ENCODE measurements around the gene RAD51D. TPM values are rescaled to one million over a fixed set of nuclear protein-coding genes. Genes with fewer than 3 reads are reported as not detected.
"Not testable (repeated sequence)": the region's sequence is repeated elsewhere in the genome, so short reads cannot be mapped to it uniquely, and the experiment has no call there.

Gene RAD51D
- polyA plus RNA-seq, 3 donors = 4.1 to 7.0 (median 4.6) TPM

DNA sequence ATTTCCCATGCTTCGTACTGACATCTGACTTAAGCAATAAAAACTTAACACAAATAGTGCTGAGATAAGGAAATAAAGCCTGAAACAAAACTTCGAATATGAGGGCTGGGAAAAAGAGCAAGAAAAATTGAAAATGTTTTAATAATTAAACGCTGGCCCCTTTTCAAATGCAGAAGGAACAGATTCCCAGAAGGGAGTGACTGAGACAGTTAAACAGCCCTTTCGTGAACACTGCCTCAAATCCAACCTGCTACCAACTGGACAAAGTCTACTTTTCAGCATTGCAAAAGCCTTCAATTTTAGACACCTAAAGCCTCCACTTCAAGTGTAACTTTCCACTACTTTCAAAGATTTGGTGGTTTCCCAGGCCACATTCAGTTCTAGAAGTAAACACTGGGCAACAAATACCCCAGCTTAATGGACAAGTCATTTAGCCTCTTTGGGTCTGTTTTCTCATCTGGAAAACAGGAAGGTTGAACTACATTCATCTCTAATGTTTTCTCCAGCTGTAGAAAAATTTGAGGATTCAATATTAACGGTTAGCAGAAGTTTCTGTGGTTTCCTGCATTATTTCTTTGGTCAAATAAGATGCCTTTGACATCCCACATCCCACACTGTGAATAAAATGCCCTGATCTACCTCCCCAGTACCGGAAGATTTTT lies 68.0 kb downstream of the RAD51D start:
- no peak overlapping the region for H3K27ac ChIP-seq (ENCODE audit: low read depth, low read length)
- WGBS, 3 donors = 16 to 22% (median 20%) methylated on average over 6 of the region's 6 CpGs

DNA sequence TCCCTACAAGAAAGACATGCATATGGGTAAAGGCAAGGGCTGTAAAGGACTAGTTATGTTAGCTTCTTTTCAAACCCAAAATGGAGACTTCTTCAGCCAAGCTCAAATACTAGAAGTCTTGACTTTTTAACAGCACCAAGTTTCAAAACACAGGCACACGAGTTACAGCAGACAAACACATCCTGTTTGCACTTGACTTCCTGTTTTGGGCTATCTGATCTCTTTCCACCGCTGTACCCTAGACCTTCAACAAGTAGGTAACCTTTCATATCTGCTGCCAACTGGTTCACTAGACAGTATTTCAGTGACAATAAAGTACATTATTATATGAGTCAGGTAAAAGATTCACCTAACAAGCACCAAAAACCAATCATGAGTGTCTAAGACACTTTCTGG lies 68.5 kb downstream of the RAD51D start:
- no peak overlapping the region for H3K27ac ChIP-seq (ENCODE audit: low read depth, low read length)
- WGBS, 3 donors = 10 to 14% (median 12%) methylated on average over 2 of the region's 2 CpGs

DNA sequence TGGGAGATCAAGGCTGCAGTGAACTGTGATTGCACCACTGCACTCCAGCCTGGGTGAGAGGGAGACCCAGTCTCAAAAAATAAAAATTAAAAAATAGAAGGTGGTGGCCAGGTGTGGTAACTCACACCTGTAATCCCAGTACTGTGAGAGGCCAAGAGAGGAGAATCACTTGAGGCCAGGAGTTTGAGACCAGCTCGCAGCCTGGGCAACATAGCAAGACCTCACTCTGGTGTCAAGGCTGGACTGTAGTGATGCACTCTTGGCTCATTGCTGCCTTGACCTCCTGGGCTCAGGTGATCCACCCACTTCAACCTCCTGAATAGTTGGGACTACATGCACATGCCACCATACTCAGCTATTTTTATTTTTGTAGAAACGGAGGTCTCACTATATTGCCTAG lies 69.5 kb downstream of the RAD51D start:
- no peak overlapping the region for H3K27ac ChIP-seq (ENCODE audit: low read depth, low read length)
- 97 to 100% (median 98%) methylated on average over 2 of the region's 2 CpGs for WGBS, 3 donors

DNA sequence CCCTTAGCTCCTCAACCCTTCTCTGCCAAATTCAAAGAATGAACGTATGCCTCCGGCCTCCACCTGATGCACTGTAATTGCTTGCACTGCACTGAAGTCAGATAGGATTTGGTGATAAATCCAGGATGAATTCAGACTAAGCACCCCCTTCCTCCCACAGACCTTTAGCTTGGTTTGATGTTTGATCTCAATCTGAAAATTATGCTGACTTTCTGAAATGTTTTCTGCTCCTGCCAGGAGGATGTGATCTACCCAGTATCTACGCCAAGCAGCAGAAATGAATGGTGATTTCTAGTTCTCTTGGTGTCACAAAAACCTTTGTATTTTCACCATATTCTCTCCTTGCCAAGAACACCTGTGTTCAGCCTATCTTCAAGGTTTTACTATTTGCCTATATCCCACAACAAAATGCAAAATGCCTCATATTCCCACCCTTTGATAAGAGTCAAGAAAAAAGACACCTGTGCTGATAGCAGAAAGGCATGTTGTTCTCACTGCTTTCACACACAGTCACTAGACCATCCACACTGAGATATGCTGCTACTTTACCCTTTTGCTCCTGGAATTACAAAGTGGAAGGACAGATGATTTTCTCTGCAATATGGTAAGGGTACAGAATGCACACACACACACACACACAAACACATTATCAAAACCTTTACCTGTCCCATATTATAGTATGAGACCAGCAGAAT lies 70.8 kb downstream of the RAD51D start:
- 53 to 89% (median 84%) methylated on average over 3 of the region's 3 CpGs for WGBS, 3 donors
- H3K27ac ChIP-seq (ENCODE audit: low read depth, low read length) = no peak overlapping the region

DNA sequence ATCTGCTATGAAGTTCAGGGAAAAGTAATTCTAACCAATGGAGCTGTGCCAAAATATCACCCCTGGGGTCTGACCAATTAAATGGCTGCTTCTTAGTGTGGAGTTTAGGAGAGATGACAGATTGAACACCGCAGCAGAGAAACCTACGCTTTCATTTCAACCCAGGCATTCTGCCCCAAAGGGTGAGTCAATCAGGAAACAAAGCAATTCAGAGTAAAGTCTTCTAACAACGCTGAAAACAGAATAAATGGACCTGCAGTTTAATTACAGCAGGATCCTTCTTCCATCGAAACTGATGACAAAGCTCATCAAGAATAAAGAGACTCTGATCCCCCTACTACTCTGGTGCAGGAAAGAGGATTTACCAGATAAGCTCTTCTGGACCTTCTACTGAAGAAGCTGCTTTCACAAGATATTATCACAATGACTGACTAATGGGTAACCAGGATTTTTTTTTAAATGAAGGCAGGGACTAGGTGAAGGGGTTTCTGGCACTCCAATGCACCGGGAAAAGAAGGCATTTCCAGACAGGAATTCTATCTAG lies 72.8 kb downstream of the RAD51D start:
- H3K27ac ChIP-seq (ENCODE audit: low read depth, low read length) = no peak overlapping the region
- WGBS, 3 donors = 36 to 60% (median 46%) methylated on average over 5 of the region's 5 CpGs

DNA sequence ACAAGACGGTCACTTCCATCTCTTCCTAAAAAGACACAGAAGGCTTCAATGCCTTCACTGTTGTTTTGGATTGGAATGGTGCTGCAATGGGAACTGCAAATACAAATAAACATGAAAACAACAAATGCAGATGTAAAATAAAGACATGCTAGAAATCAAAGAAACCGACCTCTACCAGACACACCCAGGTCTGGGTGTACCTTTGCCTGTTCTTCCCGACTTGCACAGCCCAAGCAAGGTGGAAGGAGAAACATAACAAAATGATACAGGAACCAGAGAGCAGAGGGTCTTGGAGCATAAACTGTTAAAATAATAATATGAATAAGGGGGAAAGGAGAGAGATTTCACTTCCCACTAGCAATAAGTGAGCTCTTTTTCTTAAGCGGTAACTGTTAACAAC lies 73.4 kb downstream of the RAD51D start:
- no peak overlapping the region for H3K27ac ChIP-seq (ENCODE audit: low read depth, low read length)
- whole genome bisulfite sequencing, 3 donors = 52 to 80% (median 76%) methylated on average over 4 of the region's 4 CpGs

DNA sequence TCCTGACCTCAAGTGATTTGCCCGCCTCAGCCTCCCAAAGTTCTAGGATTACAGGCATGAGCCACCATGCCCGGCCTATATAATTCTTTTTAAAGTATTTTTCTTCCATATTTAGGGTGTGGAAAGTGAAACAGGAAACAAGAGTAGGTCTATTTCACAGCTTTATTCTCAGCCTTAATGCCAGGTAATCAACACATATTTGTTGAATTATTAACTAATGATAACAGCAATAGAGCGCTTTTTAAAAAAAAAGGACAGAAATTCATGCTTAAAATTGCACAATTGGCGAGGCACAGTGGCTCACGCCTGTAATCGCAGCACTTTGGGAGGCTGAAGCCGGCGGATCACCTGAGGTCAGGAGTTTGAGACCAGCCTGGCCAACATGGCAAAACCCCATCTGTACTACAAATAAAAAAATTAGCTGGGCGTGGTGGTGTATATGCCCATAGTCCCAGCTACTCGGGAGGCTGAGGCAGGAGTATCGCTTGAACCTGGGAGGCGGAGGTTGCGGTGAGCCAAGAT lies 74.1 kb downstream of the RAD51D start:
- 33 to 92% (median 86%) methylated on average over 13 of the region's 13 CpGs for WGBS, 3 donors

DNA sequence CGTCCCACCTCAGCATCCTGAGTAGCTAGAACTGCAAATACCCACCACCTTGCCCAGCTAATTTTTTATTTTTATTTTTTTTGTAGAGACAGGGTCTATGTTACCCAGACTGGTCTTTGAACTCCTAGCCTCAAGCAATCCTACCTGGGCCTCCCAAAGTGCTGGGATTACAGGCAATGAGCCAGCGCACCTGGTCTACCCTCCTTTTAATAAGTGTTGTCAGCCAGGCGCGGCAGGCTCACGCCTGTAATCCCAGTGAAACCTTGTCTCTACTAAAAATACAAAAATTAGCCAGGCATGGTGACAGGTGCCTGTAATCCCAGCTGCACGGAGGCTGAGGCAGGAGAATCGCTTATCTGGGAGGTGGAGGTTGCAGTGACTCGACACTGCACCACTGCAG lies 75.5 kb downstream of the RAD51D start:
- no peak overlapping the region for H3K27ac ChIP-seq (ENCODE audit: low read depth, low read length)
- 63 to 97% (median 94%) methylated on average over 8 of the region's 8 CpGs for WGBS, 3 donors

More for the DNA sequence above, 74.1 kb downstream of the RAD51D start:
- not testable (repeated sequence) for H3K27ac ChIP-seq (ENCODE audit: low read depth, low read length)

Other genes starting within 250 kb of the RAD51D start
- gene CCT6B, start 158.4 kb downstream of the RAD51D start, polyA plus RNA-seq = 1 to 10 TPM; 1.4 to 2.8 (median 1.5) TPM
- gene ZNF830, start 158.3 kb downstream of the RAD51D start, polyA plus RNA-seq = 10 to 100 TPM in 1 of 3 donors, 1 to 10 TPM in 2; 5.0 to 10.6 (median 7.7) TPM
- gene LIG3, start 139.3 kb downstream of the RAD51D start, polyA plus RNA-seq = 10 to 100 TPM in 1 of 3 donors, 1 to 10 TPM in 2; 7.3 to 11.5 (median 8.0) TPM
- gene RFFL, start 56.2 kb downstream of the RAD51D start, polyA plus RNA-seq = 1 to 10 TPM; 5.5 to 9.9 (median 7.6) TPM
- gene FNDC8, start 1.8 kb upstream of the RAD51D start, polyA plus RNA-seq = under 1 TPM in 2 of 3 donors, not detected in 1; 0.03 to 0.09 TPM
- 10 to 100 TPM in 2 of 3 donors, 1 to 10 TPM in 1; 7.5 to 24.5 (median 15.3) TPM for gene NLE1, start 22.4 kb upstream of the RAD51D start, polyA plus RNA-seq
- gene UNC45B, start 28.0 kb upstream of the RAD51D start, polyA plus RNA-seq = under 1 TPM; under 0.01 to 0.03 (median 0.02) TPM
- gene SLC35G3, start 74.5 kb upstream of the RAD51D start, polyA plus RNA-seq = not detected
- gene SLFN5, start 123.2 kb upstream of the RAD51D start, polyA plus RNA-seq = 10 to 100 TPM in 2 of 3 donors, 1 to 10 TPM in 1; 3.6 to 14.9 (median 11.9) TPM

Measured in adipose tissue (tissue), 3 donors.